Naive thymus-derived CD8-positive, alpha-beta T cell (primary cell): ENCODE results near the gene BHLHA15. TPM values are rescaled to one million over a fixed set of nuclear protein-coding genes. Genes with fewer than 3 reads are reported as not detected.
A peak's percentile ranks its signal among the peaks of the same experiment; 100 is the strongest.

Source experiments
- ATAC-seq, 2 donors: fragments of 150-1000 bp; cut with Tn5 transposase in 1 of 2; sonication (Bioruptor Pico), chemical (Tn5 transposase) in 1 of 2; 1 replicate in 1 of 2; 2 replicates in 1 of 2; pipeline ENCODE4 v1.10.0; 2021; ENCODE audit warnings: mild to moderate bottlenecking in 2 of 2, moderate library complexity in 2 of 2
- POLR2A ChIA-PET: fragments of 350-600 bp; sonication (Branson Sonifier 250); formaldehyde crosslinking; loops from one replicate; lab custom pipeline; 2021; ENCODE audit warnings: antibody characterized with exemption; lab: Charles Lee
- DNase-seq, 10 donors: peaks; one replicate each; pipeline versions ENCODE4 v3.0.0 to v3.0.0-alpha.2; 2020 to 2022
- H3K27ac Mint-ChIP-seq, 10 donors: one replicate each; pipeline ENCODE4 v1.8.0; 2020 to 2022; ENCODE audit warnings: mild to moderate bottlenecking in 10 of 10, mixed read lengths in 10 of 10, moderate library complexity in 4 of 10, inconsistent platforms in 1 of 10
- H3K27me3 Mint-ChIP-seq, 5 donors: one replicate each; pipeline ENCODE4 v1.8.0; 2021 to 2022; ENCODE audit warnings: mixed read lengths in 5 of 5
- H3K36me3 Mint-ChIP-seq, 3 donors: one replicate each; pipeline ENCODE4 v1.8.0; 2020 to 2022; ENCODE audit warnings: mixed read lengths in 3 of 3, mild to moderate bottlenecking in 2 of 3, inconsistent platforms in 1 of 3
- H3K4me1 Mint-ChIP-seq, 4 donors: one replicate each; pipeline ENCODE4 v1.8.0; 2021 to 2022; ENCODE audit warnings: mixed read lengths in 4 of 4
- H3K4me3 Mint-ChIP-seq, 10 donors: one replicate each; pipeline ENCODE4 v1.8.0; 2020 to 2022; ENCODE audit warnings: mild to moderate bottlenecking in 10 of 10, mixed read lengths in 10 of 10, moderate library complexity in 6 of 10, inconsistent platforms in 1 of 10
- H3K9me3 Mint-ChIP-seq, 9 donors: one replicate each; pipeline ENCODE4 v1.8.0; 2020 to 2022; ENCODE audit warnings: mixed read lengths in 9 of 9, mild to moderate bottlenecking in 3 of 9, inconsistent platforms in 1 of 9, moderate library complexity in 1 of 9
- polyA plus RNA-seq, 3 donors: library from polyadenylated mRNA; unstranded; fragments of 300-500 nt; fragmentation: Illumina TruSeq; gene quantifications; one replicate each; pipeline ENCODE4 v1.2.3, GENCODE V29; 2021
- total RNA-seq, 8 experiments: library from RNA in 2 of 8; stranded (reverse) in 2 of 8; gene quantifications; one replicate each; pipeline ENCODE4 v1.2.3 and lab custom pipeline; 2021 to 2026

The BHLHA15 gene
- total and polyA plus RNA-seq, 5 experiments from 2014 or later: 0.47 TPM; not detected in 4

GRCh38 chr7:98223898-98224700 is 12.9 kb downstream of the BHLHA15 start:
- Mint-ChIP-seq H3K4me3 (no peak overlapping the region), H3K27me3 (no peaks in the 10 kb centered on the region), H3K9me3 (no peaks in the 10 kb centered on the region), H3K36me3 (peaks cover 0 to 58% (median 7%) of the 10 kb centered on the region in 3 donors), H3K27ac (peak overlapping the region in 2 of 10 donors; percentile 37 to 74), H3K4me1 (peaks cover 3 to 12% (median 6%) of the 10 kb centered on the region in 4 donors)
- DNase-seq (peak in 1 of 10 donors; percentile 54), ATAC-seq (no peak)
- POLR2A ChIA-PET: interaction anchor here (1.4 kb wide), 1 partner anchor 21 kb away, joined by 3 read pairs; no protein-coding TSS in a partner anchor

GRCh38 chr7:98224701-98225181 is 13.5 kb downstream of the BHLHA15 start:
- H3K36me3 Mint-ChIP-seq: peaks cover 0 to 52% (median 4%) of the 10 kb centered on the region in 3 donors
- no peak overlapping the region for H3K4me3 Mint-ChIP-seq
- H3K4me1 Mint-ChIP-seq: peaks cover 0 to 6% (median under 1%) of the 10 kb centered on the region in 4 donors
- H3K27me3 Mint-ChIP-seq: no peaks in the 10 kb centered on the region
- no peak for ATAC-seq
- POLR2A ChIA-PET: no interaction called here
- H3K9me3 Mint-ChIP-seq: no peaks in the 10 kb centered on the region
- H3K27ac Mint-ChIP-seq: no peak overlapping the region
- peak in 1 of 10 donors; percentile 44 for DNase-seq

GRCh38 chr7:98225913-98226614 is 14.8 kb downstream of the BHLHA15 start:
- Mint-ChIP-seq H3K36me3 (peaks cover 0 to 51% (median 4%) of the 10 kb centered on the region in 3 donors), H3K27ac (peak overlapping the region in 1 of 10 donors; percentile 25), H3K4me1 (peaks cover 0 to 7% (median under 1%) of the 10 kb centered on the region in 4 donors), H3K4me3 (no peak overlapping the region), H3K27me3 (no peaks in the 10 kb centered on the region), H3K9me3 (no peaks in the 10 kb centered on the region)
- ATAC-seq: no peak
- peak in 1 of 10 donors; percentile 1 for DNase-seq
- POLR2A ChIA-PET: interaction anchor here (0.7 kb wide), 1 partner anchor 1240 kb away, joined by 3 read pairs; the partner anchor contains the start of gene ATP5MF

GRCh38 chr7:98227939-98228338 is 16.7 kb downstream of the BHLHA15 start:
- no peak for DNase-seq
- Mint-ChIP-seq H3K4me1 (peaks cover 0 to 7% (median under 1%) of the 10 kb centered on the region in 4 donors), H3K4me3 (no peak overlapping the region), H3K9me3 (no peaks in the 10 kb centered on the region), H3K27me3 (no peaks in the 10 kb centered on the region), H3K36me3 (peaks cover 0 to 49% (median 4%) of the 10 kb centered on the region in 3 donors), H3K27ac (peak overlapping the region in 1 of 10 donors; percentile 25)
- ATAC-seq: no peak
- POLR2A ChIA-PET: interaction anchor here (1.3 to 1.4 kb wide), 2 partner anchors 23 to 25 kb away, joined by 4 to 6 read pairs; no protein-coding TSS in a partner anchor

GRCh38 chr7:98228801-98229200 is 17.6 kb downstream of the BHLHA15 start:
- peak overlapping the region in 1 of 10 donors; percentile 69 for H3K27ac Mint-ChIP-seq
- no peak overlapping the region for H3K4me3 Mint-ChIP-seq
- H3K27me3 Mint-ChIP-seq: no peaks in the 10 kb centered on the region
- ATAC-seq (no peak), DNase-seq (no peak)
- POLR2A ChIA-PET: interaction anchor here (1.3 kb wide), 1 partner anchor 22 kb away, joined by 4 read pairs; no protein-coding TSS in a partner anchor
- peaks cover 0 to 6% (median under 1%) of the 10 kb centered on the region in 4 donors for H3K4me1 Mint-ChIP-seq
- peaks cover 0 to 46% (median 6%) of the 10 kb centered on the region in 3 donors for H3K36me3 Mint-ChIP-seq
- no peaks in the 10 kb centered on the region for H3K9me3 Mint-ChIP-seq

GRCh38 chr7:98229441-98229840 is 18.2 kb downstream of the BHLHA15 start:
- DNase-seq (peak in 1 of 10 donors; percentile 34), ATAC-seq (no peak)
- Mint-ChIP-seq H3K4me1 (peaks cover 0 to 6% (median under 1%) of the 10 kb centered on the region in 4 donors), H3K27me3 (no peaks in the 10 kb centered on the region), H3K36me3 (peaks cover 0 to 52% (median 7%) of the 10 kb centered on the region in 3 donors), H3K4me3 (no peak overlapping the region), H3K9me3 (no peaks in the 10 kb centered on the region), H3K27ac (no peak overlapping the region)
- POLR2A ChIA-PET: interaction anchor here (0.7 kb wide), 1 partner anchor 11 kb away, joined by 4 read pairs; no protein-coding TSS in a partner anchor

- Mint-ChIP-seq H3K4me1 (peaks cover 0 to 6% (median under 1%) of the 10 kb centered on the region in 4 donors), H3K36me3 (peaks cover 0 to 59% (median 11%) of the 10 kb centered on the region in 3 donors), H3K27ac (peak overlapping the region in 4 of 10 donors; percentile 36 to 78 (median 40)), H3K4me3 (no peak overlapping the region), H3K9me3 (no peaks in the 10 kb centered on the region), H3K27me3 (no peaks in the 10 kb centered on the region)
- DNase-seq (peak in 1 of 10 donors; percentile 54), ATAC-seq (no peak)
- POLR2A ChIA-PET: interaction anchor here (0.7 to 1.1 kb wide), 3 partner anchors 11 to 28 kb away, joined by 4 to 5 read pairs (median 4); no protein-coding TSS in a partner anchor
Observed at GRCh38 chr7:98229991-98230745, 18.9 kb downstream of the BHLHA15 start.

GRCh38 chr7:98230746-98231471 is 19.7 kb downstream of the BHLHA15 start:
- Mint-ChIP-seq H3K4me1 (peaks cover 0 to 6% (median under 1%) of the 10 kb centered on the region in 4 donors), H3K36me3 (peaks cover 0 to 56% (median 9%) of the 10 kb centered on the region in 3 donors), H3K27ac (no peak overlapping the region), H3K27me3 (no peaks in the 10 kb centered on the region), H3K9me3 (no peaks in the 10 kb centered on the region), H3K4me3 (no peak overlapping the region)
- POLR2A ChIA-PET: interaction anchor here (0.9 to 1.1 kb wide), 2 partner anchors 20 to 28 kb away, joined by 4 to 5 read pairs; no protein-coding TSS in a partner anchor
- ATAC-seq: no peak
- no peak for DNase-seq

- POLR2A ChIA-PET: interaction anchor here (1.1 kb wide), 1 partner anchor 29 kb away, joined by 5 read pairs; no protein-coding TSS in a partner anchor
- ATAC-seq: no peak
- no peak overlapping the region for H3K27ac Mint-ChIP-seq
Observed at GRCh38 chr7:98231493-98232262, 20.4 kb downstream of the BHLHA15 start.

GRCh38 chr7:98232263-98232585 is 21.0 kb downstream of the BHLHA15 start:
- no peak for DNase-seq
- Mint-ChIP-seq H3K9me3 (no peaks in the 10 kb centered on the region), H3K27ac (no peak overlapping the region), H3K4me3 (no peak overlapping the region), H3K27me3 (no peaks in the 10 kb centered on the region), H3K4me1 (peaks cover 0 to 4% (median under 1%) of the 10 kb centered on the region in 4 donors), H3K36me3 (peaks cover 0 to 49% (median 9%) of the 10 kb centered on the region in 3 donors)
- POLR2A ChIA-PET: interaction anchor here (0.7 to 1.2 kb wide), 4 partner anchors 16 to 145 kb away, joined by 3 to 10 read pairs (median 5); no protein-coding TSS in a partner anchor
- no peak for ATAC-seq

More at GRCh38 chr7:98231493-98232262, 20.4 kb downstream of the BHLHA15 start:
- Mint-ChIP-seq H3K9me3 (no peaks in the 10 kb centered on the region), H3K36me3 (peaks cover 0 to 49% (median 9%) of the 10 kb centered on the region in 3 donors), H3K27me3 (no peaks in the 10 kb centered on the region), H3K4me1 (peaks cover 0 to 4% (median under 1%) of the 10 kb centered on the region in 4 donors), H3K4me3 (no peak overlapping the region)
- DNase-seq: no peak
